Esophagus muscularis mucosa (tissue), 4 donors: ENCODE results near the gene SLC35G3. TPM values are rescaled to one million over a fixed set of nuclear protein-coding genes. Genes with fewer than 3 reads are reported as not detected.

ENCODE experiments used
- DNase-seq: peaks from one replicate; pipeline ENCODE4 v3.0.0-alpha.2; 2017; ENCODE audit errors: extremely low spot score
- H3K27ac ChIP-seq, 4 donors: fragments of 200-600 bp; sonication (generic); replicated peaks in 1 of 4; 1 replicate in 3 of 4; 2 replicates in 1 of 4; pipeline ENCODE4 v1.5.1; 2016 to 2019; ENCODE audit warnings: mild to moderate bottlenecking in 1 of 4
- H3K27me3 ChIP-seq, 4 donors: fragments of 200-600 bp; sonication (generic); one replicate each; pipeline versions ENCODE4 v1.5.1 to v1.6.0; 2016 to 2019
- H3K36me3 ChIP-seq, 4 donors: fragments of 200-600 bp; sonication (generic); one replicate each; pipeline ENCODE4 v1.5.1; 2016 to 2019
- H3K4me1 ChIP-seq, 4 donors: fragments of 200-600 bp; sonication (generic); one replicate each; pipeline ENCODE4 v1.5.1; 2016 to 2019
- H3K4me3 ChIP-seq, 4 donors: fragments of 200-600 bp; sonication (generic); 1 replicate in 2 of 4; 2 replicates in 2 of 4; pipeline ENCODE4 v1.5.1; 2016 to 2019; ENCODE audit warnings: mild to moderate bottlenecking in 4 of 4, moderate library complexity in 1 of 4
- H3K9me3 ChIP-seq, 4 donors: fragments of 200-600 bp; sonication (generic); 1 replicate in 3 of 4; 2 replicates in 1 of 4; pipeline ENCODE4 v1.5.1; 2016 to 2019
- EP300 ChIP-seq: sonication (generic); formaldehyde crosslinking; IDR thresholded peaks from one replicate; pipeline ENCODE4 v1.6.1; 2017; ENCODE audit warnings: antibody characterized with exemption
- POLR2A ChIP-seq: fragments of 450-650 bp; IDR thresholded peaks from one replicate; pipeline ENCODE4 v1.6.1; 2017; ENCODE audit warnings: antibody characterized with exemption, moderate library complexity, mild to moderate bottlenecking, low read depth
- POLR2AphosphoS5 ChIP-seq, 2 donors: sonication (generic); formaldehyde crosslinking; IDR thresholded peaks; one replicate each; pipeline ENCODE4 v1.6.1; 2017; ENCODE audit warnings: antibody characterized with exemption in 2 of 2
- WGBS: methylation state at CpG from one replicate; pipeline ENCODE4 v1.1.5; 2018; 5-methylcytosine and 5-hydroxymethylcytosine counted together
- intact Hi-C: fragments of 100-400 bp; cut with DNase I; formaldehyde crosslinking; loops from one replicate; pipeline ENCODE4 v1.15.1; 2023
- total RNA-seq, 4 donors: library from RNA; depleted of rRNA; stranded (reverse); fragments of >200 nt; gene quantifications; one replicate each; pipeline versions ENCODE4 v1.1.0 to v1.2.1, GENCODE V29; 2016
- TF ChIP-seq, protein P1 (sequence below), 3 experiments: fragments of 200-600 bp in 2 of 3; fragments of 450-650 bp in 1 of 3; sonication (generic) in 2 of 3; IDR thresholded peaks; one replicate each; pipeline ENCODE4 v1.5.1; 2017 to 2019; ENCODE audit warnings: antibody characterized with exemption in 3 of 3, mild to moderate bottlenecking in 2 of 3, moderate library complexity in 1 of 3

Gene SLC35G3
- total RNA-seq, 4 donors from 2014 or later = not detected

DNA sequence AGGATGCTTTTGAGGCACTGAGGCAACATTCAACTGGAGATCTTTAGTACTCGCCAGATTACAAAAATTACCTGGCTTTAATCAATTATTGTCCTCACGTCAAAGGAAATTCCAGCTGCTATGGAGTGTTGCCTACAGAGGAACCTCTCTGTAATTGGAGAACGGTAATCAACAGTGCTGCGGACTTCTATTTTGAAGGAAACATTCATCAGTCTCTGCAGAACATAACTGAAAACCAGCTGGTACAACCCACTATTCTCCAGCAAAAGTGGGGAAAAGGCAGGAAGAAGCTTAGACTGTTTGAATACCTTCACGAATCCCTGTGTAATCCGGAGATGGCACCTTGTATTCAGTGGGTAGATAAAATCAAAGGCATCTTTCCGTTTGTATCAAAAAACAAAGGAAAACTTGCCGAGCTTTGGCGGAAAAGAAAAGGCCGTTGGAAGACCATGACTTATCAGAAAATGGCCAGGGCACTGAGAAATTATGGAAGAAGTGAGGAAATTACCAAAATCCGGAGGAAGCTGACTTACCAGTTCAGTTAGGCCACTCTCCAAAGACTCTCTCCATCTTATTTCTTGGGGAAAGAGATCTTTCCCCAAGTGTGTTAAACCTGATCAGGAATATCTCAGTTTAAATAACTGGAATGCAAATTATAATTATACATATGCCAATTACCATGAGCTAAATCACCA, 3.0 kb downstream of the SLC35G3 start:
- Histone ChIP-seq H3K9me3 (no peaks in the 10 kb centered on the region), H3K27ac (no peak overlapping the region), H3K4me1 (no peaks in the 10 kb centered on the region), H3K4me3 (no peak overlapping the region), H3K27me3 (peaks cover 0 to 4% (median 0%) of the 10 kb centered on the region in 4 donors), H3K36me3 (peaks cover 0 to 20% (median 0%) of the 10 kb centered on the region in 4 donors)
- intact Hi-C loops = no loop called here
- DNase-seq = no peak
- WGBS = 70% methylated on average over 11 of the region's 11 CpGs
- no peak for TF ChIP-seq POLR2A

DNA sequence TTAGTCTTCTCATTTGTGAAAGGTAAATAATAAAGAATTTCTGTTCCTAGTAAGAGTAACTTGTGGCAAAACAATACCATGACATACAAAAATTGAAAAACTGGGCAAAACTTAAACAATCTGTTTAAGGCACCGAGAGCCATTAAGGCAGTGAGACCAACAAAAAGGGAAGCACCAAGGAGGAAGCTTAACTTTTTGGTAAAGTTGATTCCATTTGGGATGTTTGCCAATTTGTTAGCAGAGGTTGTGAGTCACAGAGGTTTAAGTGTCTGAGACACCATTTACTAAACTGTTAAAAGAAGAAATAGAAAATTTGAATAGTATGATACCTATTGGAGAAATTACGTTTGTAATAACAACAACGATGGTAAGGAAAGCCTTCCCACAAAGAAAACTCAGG, 4.9 kb downstream of the SLC35G3 start:
- intact Hi-C loops = no loop called here
- H3K9me3 ChIP-seq = no peaks in the 10 kb centered on the region
- peaks cover 0 to 8% (median 0%) of the 10 kb centered on the region in 4 donors for H3K27me3 ChIP-seq
- no peak for DNase-seq
- H3K36me3 ChIP-seq = peaks cover 0 to 33% (median 0%) of the 10 kb centered on the region in 4 donors
- H3K4me3 ChIP-seq = no peak overlapping the region
- 67% methylated on average over 3 of the region's 3 CpGs for WGBS
- H3K27ac ChIP-seq = no peak overlapping the region
- TF ChIP-seq EP300 (no peak), POLR2A (no peak), POLR2AphosphoS5 (IDR thresholded peaks at IDR 0.05) (no peak)
- TF ChIP-seq, protein P1, sequence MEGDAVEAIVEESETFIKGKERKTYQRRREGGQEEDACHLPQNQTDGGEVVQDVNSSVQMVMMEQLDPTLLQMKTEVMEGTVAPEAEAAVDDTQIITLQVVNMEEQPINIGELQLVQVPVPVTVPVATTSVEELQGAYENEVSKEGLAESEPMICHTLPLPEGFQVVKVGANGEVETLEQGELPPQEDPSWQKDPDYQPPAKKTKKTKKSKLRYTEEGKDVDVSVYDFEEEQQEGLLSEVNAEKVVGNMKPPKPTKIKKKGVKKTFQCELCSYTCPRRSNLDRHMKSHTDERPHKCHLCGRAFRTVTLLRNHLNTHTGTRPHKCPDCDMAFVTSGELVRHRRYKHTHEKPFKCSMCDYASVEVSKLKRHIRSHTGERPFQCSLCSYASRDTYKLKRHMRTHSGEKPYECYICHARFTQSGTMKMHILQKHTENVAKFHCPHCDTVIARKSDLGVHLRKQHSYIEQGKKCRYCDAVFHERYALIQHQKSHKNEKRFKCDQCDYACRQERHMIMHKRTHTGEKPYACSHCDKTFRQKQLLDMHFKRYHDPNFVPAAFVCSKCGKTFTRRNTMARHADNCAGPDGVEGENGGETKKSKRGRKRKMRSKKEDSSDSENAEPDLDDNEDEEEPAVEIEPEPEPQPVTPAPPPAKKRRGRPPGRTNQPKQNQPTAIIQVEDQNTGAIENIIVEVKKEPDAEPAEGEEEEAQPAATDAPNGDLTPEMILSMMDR (IDR thresholded peaks at IDR 0.05) = no peak
- H3K4me1 ChIP-seq = no peaks in the 10 kb centered on the region

DNA sequence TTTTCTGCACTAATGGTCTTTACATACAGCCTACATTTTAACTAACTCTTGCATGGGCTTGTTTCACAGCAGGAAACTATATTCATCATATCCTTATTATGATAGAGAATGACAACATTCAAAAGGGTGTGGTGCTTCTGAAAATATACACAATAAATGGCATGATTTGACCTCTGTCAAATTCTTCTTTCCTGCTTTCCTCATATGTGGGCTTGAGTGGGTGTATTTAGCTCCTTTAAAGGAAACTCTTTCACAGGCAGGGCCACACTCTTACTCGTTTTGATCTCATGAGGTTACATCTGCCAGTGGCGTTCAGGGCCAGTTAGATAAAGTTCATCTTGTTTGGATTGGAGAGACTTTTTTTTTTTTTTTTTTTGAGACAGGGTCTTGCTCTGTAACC, 6.1 kb downstream of the SLC35G3 start:
- no peak for DNase-seq
- Histone ChIP-seq H3K27ac (no peak overlapping the region), H3K27me3 (peaks cover 0 to 7% (median 0%) of the 10 kb centered on the region in 4 donors), H3K4me1 (no peaks in the 10 kb centered on the region), H3K9me3 (no peaks in the 10 kb centered on the region), H3K4me3 (no peak overlapping the region), H3K36me3 (peaks cover 0 to 44% (median 0%) of the 10 kb centered on the region in 4 donors)
- intact Hi-C loops = no loop called here
- 34% methylated on average over 2 of the region's 2 CpGs for WGBS
- no peak for TF ChIP-seq POLR2A

DNA sequence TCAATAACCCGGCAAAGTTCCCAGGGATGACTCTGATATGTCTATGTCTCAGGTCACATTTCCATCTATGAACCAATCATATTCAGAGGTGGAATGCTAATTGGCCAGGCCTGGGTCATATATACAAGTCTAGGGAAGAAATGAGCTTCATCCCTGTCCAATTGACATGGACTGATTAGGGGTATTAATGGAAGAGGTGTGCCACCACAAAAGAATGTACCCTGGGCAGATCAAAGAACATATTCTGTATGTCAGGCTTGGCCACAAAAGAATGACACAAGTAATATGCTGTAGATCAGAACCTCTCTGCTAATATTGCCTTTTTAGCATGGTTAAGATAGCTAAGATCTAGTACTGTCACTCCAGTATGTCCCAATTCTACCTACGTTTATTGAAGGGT, 6.7 kb downstream of the SLC35G3 start:
- 86% methylated on average over 2 of the region's 2 CpGs for WGBS
- no peak overlapping the region for H3K27ac ChIP-seq
- TF ChIP-seq POLR2AphosphoS5 (IDR thresholded peaks at IDR 0.05) (no peak), POLR2A (no peak), EP300 (no peak)
- TF ChIP-seq, protein P1 (IDR thresholded peaks at IDR 0.05) = no peak
- H3K27me3 ChIP-seq = peaks cover 0 to 7% (median 0%) of the 10 kb centered on the region in 4 donors
- H3K4me1 ChIP-seq = no peaks in the 10 kb centered on the region
- no peaks in the 10 kb centered on the region for H3K9me3 ChIP-seq
- H3K4me3 ChIP-seq = no peak overlapping the region
- no peak for DNase-seq
- H3K36me3 ChIP-seq = peaks cover 0 to 51% (median 0%) of the 10 kb centered on the region in 4 donors
- intact Hi-C loops = no loop called here

DNA sequence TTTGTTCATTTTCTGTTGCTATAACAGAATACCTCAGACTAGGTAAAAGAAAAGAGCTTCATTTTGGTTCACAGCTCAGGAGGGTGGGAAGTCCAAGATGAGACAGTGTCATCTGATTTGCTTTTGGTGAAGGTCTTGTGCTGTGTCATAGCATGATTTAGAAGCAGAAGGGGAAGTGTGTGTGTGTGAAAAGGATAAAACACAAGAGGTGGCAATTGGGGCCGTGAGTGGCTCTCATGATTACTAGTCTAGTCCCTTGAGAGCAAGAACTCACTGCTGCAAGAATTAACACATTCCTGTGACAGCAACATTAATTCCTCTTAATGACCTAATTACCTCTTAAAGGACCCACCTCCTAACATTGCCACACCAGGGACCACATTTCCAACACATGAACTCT, 8.3 kb downstream of the SLC35G3 start:
- Histone ChIP-seq H3K4me3 (no peak overlapping the region), H3K27ac (no peak overlapping the region), H3K9me3 (no peaks in the 10 kb centered on the region), H3K27me3 (peaks cover 0 to 7% (median 0%) of the 10 kb centered on the region in 4 donors), H3K36me3 (peaks cover 0 to 67% (median 0%) of the 10 kb centered on the region in 4 donors), H3K4me1 (no peaks in the 10 kb centered on the region)
- 83% methylated on average over 1 of the region's 1 CpG for WGBS
- intact Hi-C loops = no loop called here
- no peak for DNase-seq
- TF ChIP-seq EP300 (no peak), POLR2AphosphoS5 (IDR thresholded peaks at IDR 0.05) (no peak), POLR2A (no peak)
- TF ChIP-seq, protein P1 (IDR thresholded peaks at IDR 0.05) = no peak

DNA sequence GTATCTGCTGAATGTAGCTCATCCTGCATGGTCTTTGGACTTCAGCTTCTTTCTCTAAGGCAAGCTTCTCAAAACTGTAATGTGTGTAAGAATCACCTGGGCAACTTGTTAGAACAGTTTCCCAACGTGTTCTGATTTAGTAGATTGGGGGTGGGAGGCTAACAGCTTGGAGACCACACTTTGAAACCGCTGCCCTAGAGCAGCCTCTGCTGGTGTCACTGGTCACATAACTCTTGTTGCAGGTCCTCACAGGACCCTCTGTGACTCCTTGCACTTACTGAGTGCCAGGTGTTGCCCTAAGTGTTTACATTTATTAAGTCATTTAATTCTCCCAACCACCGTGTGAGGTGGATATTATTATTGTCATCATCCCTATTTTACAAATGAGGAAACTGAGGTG, 9.9 kb downstream of the SLC35G3 start:
- Histone ChIP-seq H3K27me3 (peaks cover 0 to 7% (median 0%) of the 10 kb centered on the region in 4 donors), H3K4me3 (no peak overlapping the region), H3K36me3 (peaks cover 0 to 83% (median 0%) of the 10 kb centered on the region in 4 donors), H3K9me3 (no peaks in the 10 kb centered on the region), H3K4me1 (no peaks in the 10 kb centered on the region), H3K27ac (no peak overlapping the region)
- intact Hi-C loops = no loop called here
- TF ChIP-seq POLR2A (no peak), EP300 (no peak), POLR2AphosphoS5 (IDR thresholded peaks at IDR 0.05) (no peak)
- TF ChIP-seq, protein P1 (IDR thresholded peaks at IDR 0.05) = no peak
- 54% methylated on average over 3 of the region's 3 CpGs for WGBS
- no peak for DNase-seq
